Activated CD4-positive, alpha-beta memory T cell treated with anti-CD3 and anti-CD28 coated beads for 36 hours (primary cell): ENCODE measurements around the gene CFAP74. TPM values are rescaled to one million over a fixed set of nuclear protein-coding genes. Genes with fewer than 3 reads are reported as not detected.

Experiments
- CTCF ChIA-PET: fragments of 350-600 bp; sonication (Branson Sonifier 250); formaldehyde crosslinking; loops from one replicate; lab custom pipeline; 2021; ENCODE audit warnings: antibody characterized with exemption, inconsistent platforms; lab: Charles Lee
- POLR2A ChIA-PET: fragments of 350-600 bp; sonication (Branson Sonifier 250); formaldehyde crosslinking; loops from one replicate; lab custom pipeline; 2021; ENCODE audit warnings: antibody characterized with exemption; lab: Charles Lee
- DNase-seq: peaks from one replicate; pipeline ENCODE4 v3.0.0-alpha.2; 2020
- H3K27ac Mint-ChIP-seq: one replicate; pipeline ENCODE4 v1.8.0; 2021; ENCODE audit warnings: mixed read lengths
- H3K27me3 Mint-ChIP-seq: one replicate; pipeline ENCODE4 v1.8.0; 2021; ENCODE audit warnings: mixed read lengths
- H3K36me3 Mint-ChIP-seq: one replicate; pipeline ENCODE4 v1.8.0; 2021; ENCODE audit warnings: mixed read lengths
- H3K4me1 Mint-ChIP-seq: one replicate; pipeline ENCODE4 v1.8.0; 2021; ENCODE audit warnings: low read depth, mixed read lengths
- H3K4me3 Mint-ChIP-seq: one replicate; pipeline ENCODE4 v1.8.0; 2021; ENCODE audit warnings: mild to moderate bottlenecking, mixed read lengths
- H3K9me3 Mint-ChIP-seq: one replicate; pipeline ENCODE4 v1.8.0; 2021; ENCODE audit warnings: mixed read lengths
- intact Hi-C: fragments of 100-400 bp; cut with micrococcal nuclease; formaldehyde crosslinking; loops from one replicate; pipeline ENCODE4 v1.15.1; 2023
- total RNA-seq, 2 experiments: library from RNA; stranded (reverse); gene quantifications; one replicate each; pipeline ENCODE4 v1.2.3, GENCODE V29; 2021

CFAP74 gene
- total RNA-seq, 2 experiments from 2014 or later = not detected

DNA sequence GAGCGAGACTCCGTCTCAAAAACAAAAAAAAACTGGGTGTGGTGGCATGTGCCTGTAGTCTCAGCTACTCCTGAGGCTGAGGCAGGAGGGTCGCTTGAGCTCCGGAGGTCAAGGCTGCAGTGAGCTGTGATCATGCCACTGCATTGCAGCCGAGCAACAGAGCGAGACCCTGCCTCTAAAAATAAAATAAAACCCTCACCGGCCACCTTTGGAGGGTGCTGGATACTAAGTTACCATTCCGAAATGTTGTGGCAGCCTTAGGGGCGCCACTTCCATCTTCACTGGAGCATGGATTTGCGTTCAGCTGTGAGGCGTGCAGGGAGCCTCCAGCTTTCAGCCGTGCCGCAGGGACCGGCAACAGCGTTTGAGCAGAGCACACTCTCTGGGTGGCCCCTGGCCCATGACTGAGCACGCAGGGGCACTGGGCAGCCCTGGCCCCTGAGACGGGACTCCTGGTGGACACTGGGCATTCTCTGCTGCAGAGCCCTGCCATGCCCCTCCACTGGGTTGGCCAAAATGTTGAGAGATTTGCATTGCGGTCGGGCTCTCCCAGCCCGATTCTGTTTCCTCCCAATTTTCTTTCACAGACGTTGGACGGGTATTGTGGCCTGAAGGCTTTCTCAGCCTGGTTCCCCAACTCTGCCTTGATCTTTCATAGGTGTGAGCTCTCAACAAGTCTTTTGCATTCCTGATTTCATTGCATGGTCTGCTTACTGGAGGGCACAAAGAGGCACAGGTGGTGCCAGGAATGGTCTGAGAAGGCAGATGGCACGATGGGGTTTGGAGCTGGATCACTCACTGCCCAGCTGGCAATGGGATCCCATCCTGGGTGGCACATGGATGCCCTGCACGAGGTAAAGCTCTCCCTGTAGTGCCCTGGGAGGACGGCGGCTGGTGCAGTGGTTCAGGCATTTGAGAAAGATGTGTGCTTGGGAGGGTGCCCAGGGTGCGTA, 5.8 kb upstream of the CFAP74 start:
- no peak overlapping the region for H3K4me3 Mint-ChIP-seq
- CTCF ChIA-PET = no interaction called here
- H3K9me3 Mint-ChIP-seq = no peaks in the 10 kb centered on the region
- peaks cover 13% of the 10 kb centered on the region for H3K27me3 Mint-ChIP-seq
- no peak overlapping the region for H3K27ac Mint-ChIP-seq
- H3K36me3 Mint-ChIP-seq = no peaks in the 10 kb centered on the region
- POLR2A ChIA-PET = no interaction called here
- intact Hi-C loops = no loop called here
- H3K4me1 Mint-ChIP-seq = no peaks in the 10 kb centered on the region
- DNase-seq = no peak

GRCh38 chr1:2004856-2005255, 1.3 kb upstream of the CFAP74 start:
- Mint-ChIP-seq H3K27ac (no peak overlapping the region), H3K4me1 (no peaks in the 10 kb centered on the region), H3K27me3 (peaks cover 36% of the 10 kb centered on the region), H3K36me3 (no peaks in the 10 kb centered on the region), H3K4me3 (no peak overlapping the region), H3K9me3 (no peaks in the 10 kb centered on the region)
- intact Hi-C loops = no loop called here
- CTCF ChIA-PET = no interaction called here
- no peak for DNase-seq
- POLR2A ChIA-PET = no interaction called here

DNA sequence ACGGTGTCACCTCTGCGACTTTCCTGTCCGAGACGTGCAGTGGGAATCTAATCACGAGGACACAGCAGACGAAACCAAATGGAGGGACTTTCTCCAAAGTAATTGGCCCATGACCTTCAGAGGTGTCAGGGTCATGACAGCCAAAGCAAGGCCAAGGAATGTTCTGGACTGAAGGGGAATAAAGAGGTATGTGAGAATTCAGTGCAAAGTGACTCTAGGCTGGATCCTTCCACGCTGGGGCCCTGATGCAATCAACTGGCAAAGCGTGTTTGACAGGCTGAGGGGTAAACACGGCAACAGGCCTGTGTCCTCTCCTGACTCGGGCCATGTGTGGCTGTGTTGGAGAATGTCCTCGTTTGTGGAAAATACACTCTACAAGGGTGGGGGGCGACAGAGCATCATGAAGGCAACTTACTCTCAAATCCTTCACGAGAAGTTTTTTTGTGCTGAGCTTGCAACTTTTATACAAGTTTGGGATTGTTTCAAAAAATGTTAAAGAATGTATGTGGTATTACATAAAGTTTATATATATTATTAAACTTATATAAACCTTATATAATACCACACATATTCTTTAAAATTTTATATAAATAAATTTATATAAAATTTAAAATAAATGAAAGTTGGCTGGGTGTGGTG, 1.7 kb downstream of the CFAP74 start:
- ChIA-PET POLR2A (no interaction called here), CTCF (no interaction called here)
- DNase-seq = no peak
- intact Hi-C loops = no loop called here
- Mint-ChIP-seq H3K27me3 (peaks cover 40% of the 10 kb centered on the region), H3K36me3 (no peaks in the 10 kb centered on the region), H3K9me3 (no peaks in the 10 kb centered on the region), H3K4me1 (no peaks in the 10 kb centered on the region), H3K4me3 (no peak overlapping the region), H3K27ac (no peak overlapping the region)

- no peaks in the 10 kb centered on the region for H3K9me3 Mint-ChIP-seq
- H3K4me3 Mint-ChIP-seq = no peak overlapping the region
- DNase-seq = no peak
- intact Hi-C loops = no loop called here
- ChIA-PET POLR2A (no interaction called here), CTCF (no interaction called here)
- H3K27ac Mint-ChIP-seq = no peak overlapping the region
- no peaks in the 10 kb centered on the region for H3K36me3 Mint-ChIP-seq
- peaks cover 40% of the 10 kb centered on the region for H3K27me3 Mint-ChIP-seq
- peaks cover 5% of the 10 kb centered on the region for H3K4me1 Mint-ChIP-seq
These were observed 2.7 kb downstream of the CFAP74 start for GRCh38 chr1:2000850-2001249.

DNA sequence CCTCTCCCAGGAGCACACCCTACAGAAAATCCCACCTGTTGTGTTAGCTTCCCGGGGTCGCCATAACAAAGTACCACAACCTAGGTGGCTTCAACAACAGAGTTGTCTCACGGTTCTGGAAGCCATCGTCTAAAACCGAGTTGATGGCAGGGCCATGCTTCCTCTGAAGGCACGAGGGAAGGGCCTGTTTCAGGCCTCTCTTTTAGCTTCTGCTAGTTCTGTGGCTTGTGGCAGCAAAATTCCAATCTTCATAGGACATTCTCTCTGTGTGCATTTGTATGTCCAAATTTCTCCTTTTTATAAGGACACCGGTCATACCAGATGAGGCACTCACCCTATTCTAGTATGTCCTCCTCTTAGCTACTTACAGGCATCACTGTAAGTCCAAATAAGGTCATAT, 3.2 kb downstream of the CFAP74 start:
- no peak for DNase-seq
- POLR2A ChIA-PET = no interaction called here
- H3K4me3 Mint-ChIP-seq = no peak overlapping the region
- intact Hi-C loops = no loop called here
- peaks cover 38% of the 10 kb centered on the region for H3K27me3 Mint-ChIP-seq
- no peaks in the 10 kb centered on the region for H3K9me3 Mint-ChIP-seq
- no peak overlapping the region for H3K27ac Mint-ChIP-seq
- H3K36me3 Mint-ChIP-seq = no peaks in the 10 kb centered on the region
- CTCF ChIA-PET = no interaction called here
- peaks cover 5% of the 10 kb centered on the region for H3K4me1 Mint-ChIP-seq

DNA sequence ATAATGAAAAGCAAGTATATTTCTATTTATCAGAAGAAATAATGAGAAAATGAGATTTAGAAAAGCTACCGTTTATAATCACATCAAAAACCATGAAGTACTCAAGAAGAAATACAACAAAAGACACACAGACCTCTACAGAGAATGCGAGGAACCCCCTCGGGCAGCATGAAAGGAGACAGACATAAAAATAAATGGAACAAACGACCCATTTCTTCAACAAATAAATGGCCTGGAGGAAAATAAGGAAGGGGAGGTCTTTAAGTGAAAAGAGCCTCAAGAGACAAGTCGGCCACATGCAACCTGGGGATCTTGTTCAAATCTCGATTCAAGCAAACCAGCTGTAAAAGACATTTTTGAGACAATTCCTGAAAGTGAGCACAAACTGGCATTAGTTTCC, 6.0 kb downstream of the CFAP74 start:
- Mint-ChIP-seq H3K4me1 (peaks cover 5% of the 10 kb centered on the region), H3K9me3 (no peaks in the 10 kb centered on the region), H3K4me3 (no peak overlapping the region), H3K27ac (no peak overlapping the region), H3K27me3 (peaks cover 26% of the 10 kb centered on the region), H3K36me3 (no peaks in the 10 kb centered on the region)
- no peak for DNase-seq
- intact Hi-C loops = no loop called here
- CTCF ChIA-PET = no interaction called here
- POLR2A ChIA-PET = no interaction called here

- Mint-ChIP-seq H3K36me3 (no peaks in the 10 kb centered on the region), H3K9me3 (no peaks in the 10 kb centered on the region), H3K4me3 (no peak overlapping the region), H3K27ac (no peak overlapping the region), H3K27me3 (peaks cover 19% of the 10 kb centered on the region), H3K4me1 (peaks cover 5% of the 10 kb centered on the region)
- DNase-seq = no peak
- CTCF ChIA-PET = interaction anchor here (1.0 kb wide), 1 partner anchor 48 kb away, joined by 5 read pairs; no protein-coding TSS in a partner anchor
- intact Hi-C loops = no loop called here
- POLR2A ChIA-PET = interaction anchor here (1.3 kb wide), 1 partner anchor 11 kb away, joined by 7 read pairs; no protein-coding TSS in a partner anchor
These were observed 7.4 kb downstream of the CFAP74 start for GRCh38 chr1:1996207-1996651.

DNA sequence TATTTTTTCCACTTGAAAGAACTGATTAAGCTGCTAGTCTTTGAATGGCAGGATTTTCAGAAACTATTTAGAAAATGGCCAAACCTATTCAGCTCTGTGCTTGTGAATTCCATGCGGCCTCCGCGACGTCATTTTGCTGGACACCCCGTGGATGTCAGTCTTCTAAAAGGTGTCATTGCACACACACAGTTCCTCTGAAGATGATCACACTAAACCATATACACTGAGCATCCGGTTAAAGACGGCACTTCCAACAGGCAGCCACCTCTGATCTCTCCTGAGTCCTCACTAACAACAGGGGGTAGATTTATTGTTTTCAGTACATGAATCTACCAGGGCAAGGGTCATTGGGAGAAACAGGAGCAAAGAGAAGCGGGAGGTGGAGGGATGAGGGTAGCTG, 9.1 kb downstream of the CFAP74 start:
- POLR2A ChIA-PET = no interaction called here
- peaks cover 11% of the 10 kb centered on the region for H3K27me3 Mint-ChIP-seq
- H3K9me3 Mint-ChIP-seq = no peaks in the 10 kb centered on the region
- peaks cover 5% of the 10 kb centered on the region for H3K4me1 Mint-ChIP-seq
- H3K27ac Mint-ChIP-seq = no peak overlapping the region
- H3K4me3 Mint-ChIP-seq = no peak overlapping the region
- intact Hi-C loops = no loop called here
- CTCF ChIA-PET = no interaction called here
- no peak for DNase-seq
- no peaks in the 10 kb centered on the region for H3K36me3 Mint-ChIP-seq

- H3K4me3 Mint-ChIP-seq = no peak overlapping the region
- H3K36me3 Mint-ChIP-seq = no peaks in the 10 kb centered on the region
- POLR2A ChIA-PET = no interaction called here
- H3K27me3 Mint-ChIP-seq = peaks cover 12% of the 10 kb centered on the region
- H3K4me1 Mint-ChIP-seq = peaks cover 7% of the 10 kb centered on the region
- H3K27ac Mint-ChIP-seq = no peak overlapping the region
- intact Hi-C loops = no loop called here
- CTCF ChIA-PET = interaction anchor here (0.8 kb wide), 1 partner anchor 54 kb away, joined by 3 read pairs; no protein-coding TSS in a partner anchor
- no peak for DNase-seq
- H3K9me3 Mint-ChIP-seq = no peaks in the 10 kb centered on the region
These were observed 13.4 kb downstream of the CFAP74 start for GRCh38 chr1:1990222-1990621.

- ChIA-PET POLR2A (no interaction called here), CTCF (interaction anchor here (0.8 kb wide), 1 partner anchor 55 kb away, joined by 3 read pairs; no protein-coding TSS in a partner anchor)
- H3K27me3 Mint-ChIP-seq = peaks cover 12% of the 10 kb centered on the region
- H3K36me3 Mint-ChIP-seq = no peaks in the 10 kb centered on the region
- H3K27ac Mint-ChIP-seq = no peak overlapping the region
- intact Hi-C loops = no loop called here
- DNase-seq = no peak
- peaks cover 7% of the 10 kb centered on the region for H3K4me1 Mint-ChIP-seq
- no peaks in the 10 kb centered on the region for H3K9me3 Mint-ChIP-seq
- H3K4me3 Mint-ChIP-seq = no peak overlapping the region
These were observed 13.8 kb downstream of the CFAP74 start for GRCh38 chr1:1989789-1990188.

- Mint-ChIP-seq H3K36me3 (no peaks in the 10 kb centered on the region), H3K4me3 (no peak overlapping the region), H3K27ac (no peak overlapping the region), H3K9me3 (no peaks in the 10 kb centered on the region), H3K27me3 (peaks cover 9% of the 10 kb centered on the region), H3K4me1 (peaks cover 7% of the 10 kb centered on the region)
- CTCF ChIA-PET = no interaction called here
- DNase-seq = no peak
- POLR2A ChIA-PET = no interaction called here
- intact Hi-C loops = no loop called here
These were observed 14.5 kb downstream of the CFAP74 start for GRCh38 chr1:1989102-1989542.

DNA sequence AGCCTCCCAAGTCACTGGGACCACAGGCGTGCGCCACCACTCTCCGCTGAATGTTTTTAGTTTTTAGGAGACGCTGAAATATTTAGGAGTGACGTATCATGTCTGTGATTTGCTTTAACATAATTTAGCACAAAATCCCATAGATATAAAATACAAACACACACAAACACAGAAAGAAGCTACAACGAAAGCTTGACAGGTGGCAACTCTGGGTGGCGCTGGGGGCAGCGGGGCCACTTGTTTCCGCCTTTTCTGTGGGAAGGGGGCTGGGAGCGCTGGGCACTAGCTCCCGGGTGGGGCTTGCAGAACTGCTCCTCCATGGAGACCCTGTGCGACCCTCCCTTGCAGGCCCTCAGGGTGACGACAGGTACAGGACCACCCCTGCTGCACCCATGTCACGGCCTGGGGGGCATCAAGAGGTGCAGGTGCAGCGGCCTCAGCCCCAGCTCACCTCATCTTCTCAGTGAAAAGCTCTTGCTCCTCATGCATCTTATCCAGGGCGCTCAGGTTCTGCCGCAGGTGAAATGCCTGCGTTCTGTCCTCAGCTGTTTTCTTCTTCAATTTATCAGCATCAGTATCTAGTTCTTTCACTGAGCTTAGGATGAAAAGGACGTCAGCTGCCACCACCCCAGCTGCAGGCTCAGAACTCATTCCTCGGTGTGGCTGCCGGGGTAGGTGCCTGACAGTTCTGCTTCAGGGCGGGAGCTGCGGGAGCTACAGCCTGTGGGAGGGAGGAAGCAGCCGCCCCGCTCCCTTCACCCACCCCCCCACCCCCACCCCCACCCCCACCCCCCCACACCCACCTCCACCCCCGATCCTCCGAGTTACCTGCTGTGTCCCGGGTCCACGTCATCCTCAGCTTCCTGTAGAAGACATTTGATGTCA, 15.3 kb downstream of the CFAP74 start:
- intact Hi-C loops = no loop called here
- Mint-ChIP-seq H3K4me1 (peaks cover 7% of the 10 kb centered on the region), H3K9me3 (no peaks in the 10 kb centered on the region), H3K36me3 (no peaks in the 10 kb centered on the region), H3K27ac (no peak overlapping the region), H3K4me3 (no peak overlapping the region), H3K27me3 (peaks cover 9% of the 10 kb centered on the region)
- CTCF ChIA-PET = no interaction called here
- no peak for DNase-seq
- POLR2A ChIA-PET = no interaction called here
